22Rv1 (cell line): ENCODE data around the gene ANK3.

Experiments
- ZFX ChIP-seq: fragments of 450-650 bp; IDR thresholded peaks from 2 replicates; pipeline ENCODE4 v1.6.1; 2017; ENCODE audit warnings: antibody characterized with exemption, borderline replicate concordance
- TF ChIP-seq, protein P1 (sequence below): fragments of 450-650 bp; IDR thresholded peaks from 2 replicates; pipeline ENCODE4 v1.5.1; 2017; ENCODE audit warnings: mild to moderate bottlenecking

GRCh38 chr10:60073397-60073780 is 316.3 kb downstream of the ANK3 start:
- TF ChIP-seq, protein P1, sequence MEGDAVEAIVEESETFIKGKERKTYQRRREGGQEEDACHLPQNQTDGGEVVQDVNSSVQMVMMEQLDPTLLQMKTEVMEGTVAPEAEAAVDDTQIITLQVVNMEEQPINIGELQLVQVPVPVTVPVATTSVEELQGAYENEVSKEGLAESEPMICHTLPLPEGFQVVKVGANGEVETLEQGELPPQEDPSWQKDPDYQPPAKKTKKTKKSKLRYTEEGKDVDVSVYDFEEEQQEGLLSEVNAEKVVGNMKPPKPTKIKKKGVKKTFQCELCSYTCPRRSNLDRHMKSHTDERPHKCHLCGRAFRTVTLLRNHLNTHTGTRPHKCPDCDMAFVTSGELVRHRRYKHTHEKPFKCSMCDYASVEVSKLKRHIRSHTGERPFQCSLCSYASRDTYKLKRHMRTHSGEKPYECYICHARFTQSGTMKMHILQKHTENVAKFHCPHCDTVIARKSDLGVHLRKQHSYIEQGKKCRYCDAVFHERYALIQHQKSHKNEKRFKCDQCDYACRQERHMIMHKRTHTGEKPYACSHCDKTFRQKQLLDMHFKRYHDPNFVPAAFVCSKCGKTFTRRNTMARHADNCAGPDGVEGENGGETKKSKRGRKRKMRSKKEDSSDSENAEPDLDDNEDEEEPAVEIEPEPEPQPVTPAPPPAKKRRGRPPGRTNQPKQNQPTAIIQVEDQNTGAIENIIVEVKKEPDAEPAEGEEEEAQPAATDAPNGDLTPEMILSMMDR, result no peak
- TF ChIP-seq ZFX, result no peak
